ENCODE data around the gene MCM3. TPM values are rescaled to one million over a fixed set of nuclear protein-coding genes. Genes with fewer than 3 reads are reported as not detected.

MCM3 gene
- total RNA-seq, 1 experiment from 2014 or later = 191 TPM

DNA sequence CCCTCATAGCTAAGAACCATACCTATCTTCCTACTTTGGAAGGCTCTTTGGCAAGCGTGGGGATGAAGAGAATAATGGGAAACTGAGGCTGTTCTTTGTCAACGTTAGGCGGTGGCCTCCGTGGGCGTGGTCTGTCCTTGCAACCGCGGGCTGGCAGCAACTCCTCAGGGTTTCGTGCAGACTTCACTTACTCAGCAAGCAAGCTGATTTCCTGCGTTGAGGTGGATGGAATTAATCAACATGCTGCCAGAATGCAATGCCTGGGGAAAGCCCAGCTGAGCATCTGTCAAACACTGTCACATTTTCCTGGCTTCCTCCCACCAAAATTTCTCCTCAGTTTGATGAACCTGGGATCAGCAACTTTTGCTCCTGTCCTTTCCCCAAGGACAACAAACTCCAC is 31.0 kb downstream of the MCM3 start:
- Histone ChIP-seq H3K79me2 (ENCODE audit: insufficient read depth, low read length) (no peaks in the 10 kb centered on the region), H3K4me1 (ENCODE audit: control insufficient read depth in 1 of 2, insufficient read depth in 2 of 2, low read length in 2 of 2) (no peaks in the 10 kb centered on the region), H3K4me2 (ENCODE audit: low read length) (no peak overlapping the region), H3K4me3 (replicated peaks in 1 of 2; ENCODE audit: low read depth in 1 of 2, low read length in 2 of 2) (no peak overlapping the region), H3K9me2 (ENCODE audit: insufficient read depth) (no peaks in the 10 kb centered on the region), H2AFZ (ENCODE audit: low read depth, low read length, poor library complexity, severe bottlenecking) (no peak overlapping the region), H3K27me3 (ENCODE audit: insufficient read depth, low read length) (peaks cover 59% of the 10 kb centered on the region), H3K27ac (ENCODE audit: low read depth, low read length) (no peak overlapping the region), H4K20me1 (ENCODE audit: insufficient read depth) (no peaks in the 10 kb centered on the region), H3K9me3 (ENCODE audit: control insufficient read depth in 1 of 2, insufficient read depth in 1 of 2, low read depth in 1 of 2, low read length in 2 of 2) (no peaks in the 10 kb centered on the region), H3K36me3 (ENCODE audit: control insufficient read depth in 1 of 2, insufficient read depth in 2 of 2, low read length in 2 of 2) (no peaks in the 10 kb centered on the region), H3K9ac (ENCODE audit: low read length) (no peak overlapping the region)
- ChIA-PET CTCF (interaction anchor here (0.9 kb wide), 1 partner anchor 11 kb away, joined by 3 read pairs; no protein-coding TSS in a partner anchor), POLR2A (interaction anchor here (0.6 kb wide), 1 partner anchor 639 kb away, joined by 4 read pairs; no protein-coding TSS in a partner anchor), RAD21 (ENCODE audit: low non-redundant PET in 1 of 2, low total read pairs in 2 of 2, uncharacterized antibody in 2 of 2, unreplicated experiment in 2 of 2) (no interaction called here)
- ATAC-seq (no peak), DNase-seq (ENCODE audit: low read depth, low spot score) (no peak)
- intact Hi-C loops (cut with micrococcal nuclease) = no loop called here
- no TSS peak for BruUV-seq (replicated peaks)
- TF ChIP-seq JUND (IDR thresholded peaks at IDR 0.05) (no peak), SP1 (IDR thresholded peaks at IDR 0.05; ENCODE audit: low read depth) (no peak), ELF1 (IDR thresholded peaks at IDR 0.05; ENCODE audit: borderline replicate concordance, low read depth) (no peak)
- TF ChIP-seq, protein P1, sequence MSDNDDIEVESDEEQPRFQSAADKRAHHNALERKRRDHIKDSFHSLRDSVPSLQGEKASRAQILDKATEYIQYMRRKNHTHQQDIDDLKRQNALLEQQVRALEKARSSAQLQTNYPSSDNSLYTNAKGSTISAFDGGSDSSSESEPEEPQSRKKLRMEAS (IDR thresholded peaks at IDR 0.05) = no peak

DNA sequence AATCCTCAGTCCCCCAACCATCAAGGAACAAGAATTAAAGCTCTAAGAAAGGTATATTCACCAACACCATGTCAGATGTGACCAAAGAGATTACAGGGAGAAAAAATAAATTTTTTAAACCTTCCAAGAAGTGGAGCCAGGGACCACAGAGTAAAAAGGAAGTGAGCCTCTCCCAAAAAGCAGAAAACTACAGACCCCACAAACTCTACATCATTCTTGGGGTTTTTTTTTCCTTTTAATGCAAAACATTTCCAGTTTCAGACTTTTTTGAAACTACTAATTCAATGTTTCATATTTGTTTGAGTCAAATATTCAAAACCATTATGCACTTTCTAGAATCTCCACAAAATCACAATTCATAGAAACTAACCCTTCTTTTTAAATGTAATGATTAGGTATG is 33.4 kb downstream of the MCM3 start:
- Histone ChIP-seq H3K9me2 (ENCODE audit: insufficient read depth) (no peaks in the 10 kb centered on the region), H3K27ac (ENCODE audit: low read depth, low read length) (no peak overlapping the region), H4K20me1 (ENCODE audit: insufficient read depth) (no peaks in the 10 kb centered on the region), H3K27me3 (ENCODE audit: insufficient read depth, low read length) (peaks cover 59% of the 10 kb centered on the region), H3K4me3 (replicated peaks in 1 of 2; ENCODE audit: low read depth in 1 of 2, low read length in 2 of 2) (no peak overlapping the region), H3K4me1 (ENCODE audit: control insufficient read depth in 1 of 2, insufficient read depth in 2 of 2, low read length in 2 of 2) (no peaks in the 10 kb centered on the region), H3K36me3 (ENCODE audit: control insufficient read depth in 1 of 2, insufficient read depth in 2 of 2, low read length in 2 of 2) (no peaks in the 10 kb centered on the region), H3K9me3 (ENCODE audit: control insufficient read depth in 1 of 2, insufficient read depth in 1 of 2, low read depth in 1 of 2, low read length in 2 of 2) (no peaks in the 10 kb centered on the region), H2AFZ (ENCODE audit: low read depth, low read length, poor library complexity, severe bottlenecking) (no peak overlapping the region), H3K9ac (ENCODE audit: low read length) (no peak overlapping the region), H3K79me2 (ENCODE audit: insufficient read depth, low read length) (no peaks in the 10 kb centered on the region), H3K4me2 (ENCODE audit: low read length) (no peak overlapping the region)
- RAD21 ChIA-PET (ENCODE audit: low non-redundant PET in 1 of 2, low total read pairs in 2 of 2, uncharacterized antibody in 2 of 2, unreplicated experiment in 2 of 2) = no interaction called here
- POLR2A ChIA-PET = no interaction called here
- no TSS peak for BruUV-seq (replicated peaks)
- intact Hi-C loops (cut with micrococcal nuclease) = no loop called here
- CTCF ChIA-PET = no interaction called here
- DNase-seq (ENCODE audit: low read depth, low spot score) (no peak), ATAC-seq (no peak)
- TF ChIP-seq POLR2A (IDR thresholded peaks at IDR 0.05; ENCODE audit: borderline replicate concordance, extremely low read depth, insufficient read depth, insufficient read length) = no peak
- TF ChIP-seq EZH2 (IDR thresholded peaks at IDR 0.05) = no peak
- TF ChIP-seq RAD21 (IDR thresholded peaks at IDR 0.05; ENCODE audit: low read depth) = no peak
- no peak for TF ChIP-seq SIN3A (IDR thresholded peaks at IDR 0.05; ENCODE audit: low read depth)
- no peak for TF ChIP-seq YY1 (IDR thresholded peaks at IDR 0.05; ENCODE audit: extremely low read depth, insufficient replicate concordance, low read depth, low read length)
- TF ChIP-seq, protein P2, sequence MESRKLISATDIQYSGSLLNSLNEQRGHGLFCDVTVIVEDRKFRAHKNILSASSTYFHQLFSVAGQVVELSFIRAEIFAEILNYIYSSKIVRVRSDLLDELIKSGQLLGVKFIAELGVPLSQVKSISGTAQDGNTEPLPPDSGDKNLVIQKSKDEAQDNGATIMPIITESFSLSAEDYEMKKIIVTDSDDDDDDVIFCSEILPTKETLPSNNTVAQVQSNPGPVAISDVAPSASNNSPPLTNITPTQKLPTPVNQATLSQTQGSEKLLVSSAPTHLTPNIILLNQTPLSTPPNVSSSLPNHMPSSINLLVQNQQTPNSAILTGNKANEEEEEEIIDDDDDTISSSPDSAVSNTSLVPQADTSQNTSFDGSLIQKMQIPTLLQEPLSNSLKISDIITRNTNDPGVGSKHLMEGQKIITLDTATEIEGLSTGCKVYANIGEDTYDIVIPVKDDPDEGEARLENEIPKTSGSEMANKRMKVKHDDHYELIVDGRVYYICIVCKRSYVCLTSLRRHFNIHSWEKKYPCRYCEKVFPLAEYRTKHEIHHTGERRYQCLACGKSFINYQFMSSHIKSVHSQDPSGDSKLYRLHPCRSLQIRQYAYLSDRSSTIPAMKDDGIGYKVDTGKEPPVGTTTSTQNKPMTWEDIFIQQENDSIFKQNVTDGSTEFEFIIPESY (IDR thresholded peaks at IDR 0.05; ENCODE audit: extremely low read depth, insufficient replicate concordance, low read length) = no peak
- TF ChIP-seq ZFX (IDR thresholded peaks at IDR 0.05) = no peak
- no peak for TF ChIP-seq CEBPB (IDR thresholded peaks at IDR 0.05; ENCODE audit: low read depth)
- no peak for TF ChIP-seq CBX3 (IDR thresholded peaks at IDR 0.05; ENCODE audit: low read depth)
- no peak for TF ChIP-seq EZH2phosphoT487 (IDR thresholded peaks at IDR 0.05; ENCODE audit: borderline replicate concordance)
- no peak for TF ChIP-seq SP1 (IDR thresholded peaks at IDR 0.05; ENCODE audit: low read depth)
- no peak for TF ChIP-seq JUND (IDR thresholded peaks at IDR 0.05)
- TF ChIP-seq POLR2AphosphoS5 (IDR thresholded peaks at IDR 0.05; ENCODE audit: low read depth, low read length) = no peak
- no peak for TF ChIP-seq EGR1 (IDR thresholded peaks at IDR 0.05; ENCODE audit: low read depth)
- TF ChIP-seq TCF7L2 (IDR thresholded peaks at IDR 0.05; ENCODE audit: borderline replicate concordance, extremely low read depth, insufficient read depth, insufficient read length) = no peak
- no peak for TF ChIP-seq FOSL1 (IDR thresholded peaks at IDR 0.05; ENCODE audit: low read depth)
- no peak for TF ChIP-seq SRF (IDR thresholded peaks at IDR 0.05; ENCODE audit: low read depth)
